Breast epithelium (tissue), 4 donors: ENCODE results near the gene POLDIP2. TPM values are rescaled to one million over a fixed set of nuclear protein-coding genes. Genes with fewer than 3 reads are reported as not detected.

Experiments
- DNase-seq, 2 donors: peaks; one replicate each; pipeline ENCODE4 v3.0.0-alpha.2; 2019; ENCODE audit warnings: low spot score in 2 of 2
- H3K27ac ChIP-seq, 2 donors: fragments of 200-600 bp; sonication (generic) in 1 of 2; one replicate each; pipeline ENCODE4 v1.5.1; 2016 to 2019; ENCODE audit warnings: mild to moderate bottlenecking in 1 of 2
- H3K27me3 ChIP-seq, 2 donors: fragments of 200-600 bp; sonication (generic) in 1 of 2; one replicate each; pipeline versions ENCODE4 v1.5.1 to v1.6.0; 2017 to 2019; ENCODE audit warnings: control low read depth in 1 of 2, mild to moderate bottlenecking in 1 of 2
- H3K36me3 ChIP-seq: fragments of 200-600 bp; one replicate; pipeline ENCODE4 v1.5.1; 2019
- H3K4me1 ChIP-seq, 2 donors: fragments of 200-600 bp; sonication (generic); one replicate each; pipeline ENCODE4 v1.5.1; 2016 to 2019; ENCODE audit warnings: control low read depth in 1 of 2
- H3K4me3 ChIP-seq, 3 donors: fragments of 200-600 bp; sonication (generic); 1 replicate in 2 of 3; 2 replicates in 1 of 3; pipeline ENCODE4 v1.5.1; 2016 to 2019; ENCODE audit warnings: mild to moderate bottlenecking in 3 of 3, moderate library complexity in 2 of 3
- H3K9me3 ChIP-seq, 2 donors: fragments of 200-600 bp; sonication (generic) in 1 of 2; one replicate each; pipeline ENCODE4 v1.5.1; 2016 to 2019; ENCODE audit warnings: control low read depth in 1 of 2
- CTCF ChIP-seq, 3 donors: fragments of 450-650 bp; IDR thresholded peaks; one replicate each; pipeline ENCODE4 v1.5.1; 2016 to 2017; ENCODE audit warnings: antibody characterized with exemption in 3 of 3, mild to moderate bottlenecking in 3 of 3, moderate library complexity in 3 of 3
- POLR2A ChIP-seq: fragments of 450-650 bp; IDR thresholded peaks from one replicate; pipeline ENCODE4 v1.6.1; 2016; ENCODE audit warnings: antibody characterized with exemption, mild to moderate bottlenecking, moderate library complexity
- POLR2AphosphoS5 ChIP-seq, 3 donors: sonication (generic); formaldehyde crosslinking; IDR thresholded peaks; one replicate each; pipeline ENCODE4 v1.6.1; 2017; ENCODE audit warnings: antibody characterized with exemption in 3 of 3
- intact Hi-C: fragments of 100-400 bp; cut with DNase I; formaldehyde crosslinking; loops from one replicate; pipeline ENCODE4 v1.15.1; 2023; ENCODE audit warnings: low total_unique reads
- total RNA-seq, 3 donors: library from RNA; depleted of rRNA; stranded (reverse); fragments of >200 nt; gene quantifications; one replicate each; pipeline ENCODE4 v1.1.0, GENCODE V29; 2016

Gene POLDIP2
- total RNA-seq, 3 donors from 2014 or later: 64.5 to 85.0 (median 69.8) TPM

DNA sequence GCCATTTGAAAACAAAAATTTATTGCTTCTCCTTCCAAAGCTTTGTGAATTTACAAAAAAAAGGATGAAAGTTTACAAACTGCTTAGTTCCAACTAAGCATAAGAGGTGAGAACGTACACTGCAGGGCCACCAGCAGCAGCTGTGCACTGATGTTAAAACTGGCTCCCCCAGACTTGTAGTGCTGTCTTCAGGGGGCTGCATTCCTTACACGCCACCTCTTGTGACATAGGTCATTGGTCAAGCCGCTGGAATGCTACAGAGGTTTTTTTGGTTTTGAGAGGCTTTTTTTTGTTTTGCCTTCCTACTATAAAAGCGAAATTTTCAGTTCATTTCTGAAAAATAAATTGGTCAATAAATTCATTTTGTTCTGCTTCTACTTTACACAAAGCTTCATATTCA lies 29.0 kb downstream of the POLDIP2 start:
- Histone ChIP-seq H3K4me1 (no peaks in the 10 kb centered on the region), H3K27me3 (no peaks in the 10 kb centered on the region), H3K27ac (no peak overlapping the region), H3K36me3 (peaks cover 5% of the 10 kb centered on the region), H3K9me3 (no peaks in the 10 kb centered on the region), H3K4me3 (no peak overlapping the region)
- DNase-seq: no peak
- TF ChIP-seq CTCF (IDR thresholded peaks at IDR 0.05): no peak
- TF ChIP-seq POLR2A: no peak
- TF ChIP-seq POLR2AphosphoS5 (IDR thresholded peaks at IDR 0.05): no peak
- intact Hi-C loops: no loop called here

- Histone ChIP-seq H3K27ac (no peak overlapping the region), H3K4me3 (no peak overlapping the region), H3K4me1 (no peaks in the 10 kb centered on the region), H3K36me3 (peaks cover 5% of the 10 kb centered on the region), H3K27me3 (no peaks in the 10 kb centered on the region), H3K9me3 (no peaks in the 10 kb centered on the region)
- no peak for DNase-seq
- TF ChIP-seq POLR2A: no peak
- no peak for TF ChIP-seq POLR2AphosphoS5 (IDR thresholded peaks at IDR 0.05)
- intact Hi-C loops: no loop called here
These were observed 29.6 kb downstream of the POLDIP2 start for GRCh38 chr17:28327709-28328108.

- no peak overlapping the region for H3K27ac ChIP-seq
- no peaks in the 10 kb centered on the region for H3K9me3 ChIP-seq
- no peak overlapping the region for H3K4me3 ChIP-seq
- H3K36me3 ChIP-seq: peaks cover 5% of the 10 kb centered on the region
- no peak for TF ChIP-seq POLR2AphosphoS5 (IDR thresholded peaks at IDR 0.05)
- TF ChIP-seq POLR2A: no peak
- no peak for TF ChIP-seq CTCF (IDR thresholded peaks at IDR 0.05)
- H3K27me3 ChIP-seq: no peaks in the 10 kb centered on the region
- intact Hi-C loops: no loop called here
- no peak for DNase-seq
- no peaks in the 10 kb centered on the region for H3K4me1 ChIP-seq
These were observed 30.2 kb downstream of the POLDIP2 start for GRCh38 chr17:28327031-28327607.

GRCh38 chr17:28326114-28326513 lies 31.2 kb downstream of the POLDIP2 start:
- no peaks in the 10 kb centered on the region for H3K9me3 ChIP-seq
- TF ChIP-seq POLR2AphosphoS5 (IDR thresholded peaks at IDR 0.05): peak in 1 of 3 donors; percentile 37
- TF ChIP-seq CTCF (IDR thresholded peaks at IDR 0.05): no peak
- no peak overlapping the region for H3K4me3 ChIP-seq
- H3K27me3 ChIP-seq: no peaks in the 10 kb centered on the region
- no peak for DNase-seq
- intact Hi-C loops: no loop called here
- no peak overlapping the region for H3K27ac ChIP-seq
- H3K4me1 ChIP-seq: no peaks in the 10 kb centered on the region
- H3K36me3 ChIP-seq: peaks cover 5% of the 10 kb centered on the region

DNA sequence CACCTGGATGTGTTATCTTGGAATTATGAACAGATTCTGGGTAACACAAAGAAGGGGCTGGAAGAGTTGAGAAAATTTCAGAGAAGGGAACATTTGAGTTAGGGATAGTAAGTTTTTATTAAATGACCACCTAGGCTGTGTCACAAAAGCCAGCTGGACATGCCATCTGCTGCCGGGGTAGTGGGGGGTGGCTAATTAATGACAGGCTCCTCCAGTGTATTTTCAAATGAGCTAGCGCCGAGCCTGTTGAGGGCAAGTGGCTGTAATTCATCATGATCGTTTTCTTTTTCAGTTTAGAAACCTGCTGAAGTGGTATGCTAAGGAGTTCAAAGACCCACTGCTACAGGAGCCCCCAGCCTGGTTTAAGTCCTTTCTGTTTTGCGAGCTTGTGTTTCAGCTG lies 32.1 kb downstream of the POLDIP2 start:
- no peaks in the 10 kb centered on the region for H3K4me1 ChIP-seq
- no peaks in the 10 kb centered on the region for H3K9me3 ChIP-seq
- H3K27me3 ChIP-seq: no peaks in the 10 kb centered on the region
- intact Hi-C loops: no loop called here
- no peak overlapping the region for H3K27ac ChIP-seq
- no peak for TF ChIP-seq POLR2AphosphoS5 (IDR thresholded peaks at IDR 0.05)
- TF ChIP-seq POLR2A: no peak
- no peak for DNase-seq
- peaks cover 5% of the 10 kb centered on the region for H3K36me3 ChIP-seq
- no peak overlapping the region for H3K4me3 ChIP-seq

DNA sequence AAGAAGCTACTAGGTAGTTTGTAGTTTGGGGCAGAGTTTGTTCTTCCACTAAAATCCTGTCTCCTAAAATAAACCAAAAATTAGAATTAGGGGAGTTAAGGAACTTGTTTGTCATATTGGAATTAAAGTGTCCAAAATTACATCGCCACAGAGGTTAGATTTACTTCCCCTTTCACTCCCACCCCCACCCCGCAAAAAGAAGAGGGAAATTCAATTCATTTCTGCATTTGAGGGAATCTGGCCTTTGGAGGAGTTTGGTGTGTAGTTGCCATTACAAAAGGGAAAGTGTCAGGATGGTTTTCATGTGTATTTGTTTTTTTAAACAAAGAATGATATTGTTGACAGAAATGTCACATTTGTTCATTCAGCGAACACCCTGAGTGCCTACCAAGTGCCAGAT lies 32.5 kb downstream of the POLDIP2 start:
- TF ChIP-seq POLR2A: no peak
- no peak for TF ChIP-seq POLR2AphosphoS5 (IDR thresholded peaks at IDR 0.05)
- TF ChIP-seq CTCF (IDR thresholded peaks at IDR 0.05): no peak
- no peak for DNase-seq
- intact Hi-C loops: no loop called here

More for the DNA sequence above, 32.5 kb downstream of the POLDIP2 start:
- Histone ChIP-seq H3K4me3 (no peak overlapping the region), H3K27ac (no peak overlapping the region), H3K36me3 (peaks cover 5% of the 10 kb centered on the region), H3K4me1 (no peaks in the 10 kb centered on the region), H3K9me3 (no peaks in the 10 kb centered on the region), H3K27me3 (no peaks in the 10 kb centered on the region)
